ENCODE data around the gene TAS2R20. TPM values are rescaled to one million over a fixed set of nuclear protein-coding genes. Genes with fewer than 3 reads are reported as not detected.

Gene TAS2R20
- total and polyA plus RNA-seq, 2 of the 13 experiments (the other 11 are each of a cell fraction or from before 2014, with no cell fraction given) = 0.54 to 2.9 TPM

DNA sequence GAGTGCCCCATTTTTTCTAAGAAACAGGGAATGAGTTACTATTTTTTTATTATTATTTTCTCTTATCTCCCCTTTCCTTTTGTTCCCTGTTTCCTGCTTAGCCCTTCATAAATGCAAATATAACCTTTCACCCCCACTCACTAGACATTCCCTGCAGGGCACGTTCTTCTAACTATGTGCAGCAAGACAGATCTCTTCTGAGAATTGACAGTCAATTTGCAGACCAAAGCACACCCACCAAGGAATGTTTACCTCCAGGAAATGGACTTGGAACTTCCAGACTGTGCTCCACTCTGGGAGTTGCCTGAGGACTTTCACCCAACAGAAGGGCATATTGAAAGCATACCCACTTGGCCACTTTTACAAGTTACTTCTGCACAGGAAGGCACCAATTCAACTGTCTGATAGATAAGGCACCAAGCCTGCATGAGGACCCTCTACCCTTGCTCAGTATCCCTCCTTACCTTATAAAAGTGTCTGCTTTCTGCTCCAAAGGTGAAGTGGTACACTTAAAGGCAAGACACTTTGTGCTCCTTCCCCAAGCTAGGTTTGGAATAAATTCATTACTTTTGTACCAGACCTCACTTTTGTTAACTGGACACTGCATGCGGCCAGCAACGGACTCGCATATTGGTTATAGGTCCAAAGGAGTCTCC, 17.8 kb upstream of the TAS2R20 start (continued):
- TF ChIP-seq ZBTB14 (CRISPR knock-in tag; IDR thresholded peaks at IDR 0.05) (no peak), SIN3B (IDR thresholded peaks at IDR 0.05; ENCODE audit: low read length) (no peak), ZNF17 (CRISPR knock-in tag; IDR thresholded peaks at IDR 0.05) (no peak), HHEX (CRISPR knock-in tag; IDR thresholded peaks at IDR 0.05) (no peak), PCBP2 (optimal IDR thresholded peaks at IDR 0.05; ENCODE audit: low read depth, low read length, poor library complexity, severe bottlenecking) (no peak), FOXP1 (IDR thresholded peaks at IDR 0.05) (no peak), FOXP1 (CRISPR knock-in tag; IDR thresholded peaks at IDR 0.05) (peak; percentile 82), PRDM10 (CRISPR knock-in tag; IDR thresholded peaks at IDR 0.05; ENCODE audit: low read depth) (no peak), TCF7L2 (IDR thresholded peaks at IDR 0.05; ENCODE audit: low read depth, low read length) (no peak), SP5 (CRISPR knock-in tag; IDR thresholded peaks at IDR 0.05; ENCODE audit: borderline replicate concordance, low read depth) (no peak), ZNF577 (CRISPR knock-in tag; IDR thresholded peaks at IDR 0.05; ENCODE audit: borderline replicate concordance, low read depth) (no peak), HDAC1 (CRISPR knock-in tag; IDR thresholded peaks at IDR 0.05) (peak; percentile 89), SCMH1 (CRISPR knock-in tag; IDR thresholded peaks at IDR 0.05; ENCODE audit: borderline replicate concordance) (no peak), ADNP (CRISPR knock-in tag; IDR thresholded peaks at IDR 0.05) (no peak), CBX1 (IDR thresholded peaks at IDR 0.05; ENCODE audit: low read depth) (no peak), ZNF644 (CRISPR knock-in tag; IDR thresholded peaks at IDR 0.05; ENCODE audit: low read depth) (peak; percentile 91), ZSCAN21 (CRISPR knock-in tag; IDR thresholded peaks at IDR 0.05; ENCODE audit: borderline replicate concordance) (no peak), CCAR2 (optimal IDR thresholded peaks at IDR 0.05; ENCODE audit: low read depth, low read length) (no peak), KDM5B (CRISPR knock-in tag; IDR thresholded peaks at IDR 0.05; ENCODE audit: borderline replicate concordance) (no peak), ZNF703 (CRISPR knock-in tag; IDR thresholded peaks at IDR 0.05; ENCODE audit: borderline replicate concordance) (no peak)
- TF ChIP-seq, protein P1, sequence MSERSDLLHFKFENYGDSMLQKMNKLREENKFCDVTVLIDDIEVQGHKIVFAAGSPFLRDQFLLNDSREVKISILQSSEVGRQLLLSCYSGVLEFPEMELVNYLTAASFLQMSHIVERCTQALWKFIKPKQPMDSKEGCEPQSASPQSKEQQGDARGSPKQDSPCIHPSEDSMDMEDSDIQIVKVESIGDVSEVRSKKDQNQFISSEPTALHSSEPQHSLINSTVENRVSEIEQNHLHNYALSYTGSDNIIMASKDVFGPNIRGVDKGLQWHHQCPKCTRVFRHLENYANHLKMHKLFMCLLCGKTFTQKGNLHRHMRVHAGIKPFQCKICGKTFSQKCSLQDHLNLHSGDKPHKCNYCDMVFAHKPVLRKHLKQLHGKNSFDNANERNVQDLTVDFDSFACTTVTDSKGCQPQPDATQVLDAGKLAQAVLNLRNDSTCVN (CRISPR knock-in tag; IDR thresholded peaks at IDR 0.05; ENCODE audit: borderline replicate concordance) = no peak
- TF ChIP-seq, protein P2, sequence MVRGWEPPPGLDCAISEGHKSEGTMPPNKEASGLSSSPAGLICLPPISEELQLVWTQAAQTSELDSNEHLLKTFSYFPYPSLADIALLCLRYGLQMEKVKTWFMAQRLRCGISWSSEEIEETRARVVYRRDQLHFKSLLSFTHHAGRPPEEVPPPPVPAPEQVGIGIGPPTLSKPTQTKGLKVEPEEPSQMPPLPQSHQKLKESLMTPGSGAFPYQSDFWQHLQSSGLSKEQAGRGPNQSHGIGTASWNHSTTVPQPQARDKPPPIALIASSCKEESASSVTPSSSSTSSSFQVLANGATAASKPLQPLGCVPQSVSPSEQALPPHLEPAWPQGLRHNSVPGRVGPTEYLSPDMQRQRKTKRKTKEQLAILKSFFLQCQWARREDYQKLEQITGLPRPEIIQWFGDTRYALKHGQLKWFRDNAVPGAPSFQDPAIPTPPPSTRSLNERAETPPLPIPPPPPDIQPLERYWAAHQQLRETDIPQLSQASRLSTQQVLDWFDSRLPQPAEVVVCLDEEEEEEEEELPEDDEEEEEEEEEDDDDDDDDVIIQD (CRISPR knock-in tag; IDR thresholded peaks at IDR 0.05; ENCODE audit: low read depth) = peak; percentile 98
- TF ChIP-seq, protein P3, sequence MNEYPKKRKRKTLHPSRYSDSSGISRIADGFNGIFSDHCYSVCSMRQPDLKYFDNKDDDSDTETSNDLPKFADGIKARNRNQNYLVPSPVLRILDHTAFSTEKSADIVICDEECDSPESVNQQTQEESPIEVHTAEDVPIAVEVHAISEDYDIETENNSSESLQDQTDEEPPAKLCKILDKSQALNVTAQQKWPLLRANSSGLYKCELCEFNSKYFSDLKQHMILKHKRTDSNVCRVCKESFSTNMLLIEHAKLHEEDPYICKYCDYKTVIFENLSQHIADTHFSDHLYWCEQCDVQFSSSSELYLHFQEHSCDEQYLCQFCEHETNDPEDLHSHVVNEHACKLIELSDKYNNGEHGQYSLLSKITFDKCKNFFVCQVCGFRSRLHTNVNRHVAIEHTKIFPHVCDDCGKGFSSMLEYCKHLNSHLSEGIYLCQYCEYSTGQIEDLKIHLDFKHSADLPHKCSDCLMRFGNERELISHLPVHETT (CRISPR knock-in tag; conservative IDR thresholded peaks at IDR 0.05) = no peak

Data from HepG2 (cell line).